Measurements from ENCODE around the gene OR2G2. TPM values are rescaled to one million over a fixed set of nuclear protein-coding genes. Genes with fewer than 3 reads are reported as not detected.

OR2G2 gene
- total and polyA plus RNA-seq, 2 donors (not counting 3 experiments of a cell fraction or from before 2014, with no cell fraction given): not detected

GRCh38 chr1:247557926-247558674 lies 30.1 kb upstream of the OR2G2 start:
- no peak overlapping the region for H3K9ac ChIP-seq (replicated peaks; ENCODE audit: extremely low read depth, insufficient read depth, low read length)
- BruUV-seq (replicated peaks): no TSS peak
- dilution Hi-C loops (cut with MboI; ENCODE audit: extremely low pct_ligation_motif_present, low sequenced_read_pairs) (no loop called here), intact Hi-C loops (cut with micrococcal nuclease) (no loop called here)
- CTCF ChIA-PET: no interaction called here
- H3K79me2 ChIP-seq (ENCODE audit: control insufficient read depth, insufficient read depth, low read length): no peaks in the 10 kb centered on the region
- H2AFZ ChIP-seq (ENCODE audit: low read depth, low read length): no peak overlapping the region
- no peaks in the 10 kb centered on the region for H3K36me3 ChIP-seq (ENCODE audit: control insufficient read depth in 2 of 2, extremely low read depth in 1 of 2, insufficient read depth in 2 of 2, low read length in 2 of 2)
- peaks cover 1% of the 10 kb centered on the region for H3K9me3 ChIP-seq (replicated peaks; ENCODE audit: control insufficient read depth, insufficient read depth, low read length)
- no peaks in the 10 kb centered on the region for H3K4me1 ChIP-seq (ENCODE audit: control insufficient read depth, extremely low read depth, insufficient read depth, low read length)
- H3K4me3 ChIP-seq (replicated peaks in 1 of 3; ENCODE audit: insufficient read depth in 1 of 3, low read depth in 1 of 3, low read length in 3 of 3): no peak overlapping the region
- H3K27ac ChIP-seq (ENCODE audit: insufficient read depth, low read depth, low read length): no peak overlapping the region
- no peaks in the 10 kb centered on the region for H3K9me1 ChIP-seq (replicated peaks; ENCODE audit: control insufficient read depth, extremely low read depth, insufficient read depth, low read length)
- H4K20me1 ChIP-seq (replicated peaks; ENCODE audit: control insufficient read depth, extremely low read depth, insufficient read depth, low read length): no peaks in the 10 kb centered on the region
- no peak overlapping the region for H3K4me2 ChIP-seq (ENCODE audit: insufficient read depth, low read length)
- FAIRE-seq: no peak
- POLR2A ChIA-PET: no interaction called here
- TF ChIP-seq POLR2A (IDR thresholded peaks at IDR 0.05; ENCODE audit: low read depth, low read length): no peak
- no peak for TF ChIP-seq MYC (IDR thresholded peaks at IDR 0.05; ENCODE audit: low read depth, low read length)
- TF ChIP-seq JUN (IDR thresholded peaks at IDR 0.05; ENCODE audit: borderline replicate concordance, insufficient read depth, insufficient read length, low read depth): no peak
- no peak for TF ChIP-seq POLR2AphosphoS5 (IDR thresholded peaks at IDR 0.05; ENCODE audit: insufficient read depth, low read depth, low read length)
- TF ChIP-seq CTCF (IDR thresholded peaks at IDR 0.05; ENCODE audit: extremely low read depth in 1 of 2, insufficient read depth in 1 of 2, low read depth in 1 of 2, low read length in 2 of 2): no peak
- TF ChIP-seq EZH2 (IDR thresholded peaks at IDR 0.05; ENCODE audit: borderline replicate concordance, low read depth, low read length, severe bottlenecking): no peak
- no peak for TF ChIP-seq MAX (IDR thresholded peaks at IDR 0.05; ENCODE audit: insufficient read depth, insufficient read length)
- no peak for TF ChIP-seq FOS (IDR thresholded peaks at IDR 0.05; ENCODE audit: borderline replicate concordance, insufficient read depth, low read length)
- TF ChIP-seq GATA2 (IDR thresholded peaks at IDR 0.05; ENCODE audit: insufficient read depth, insufficient read length, low read depth, low read length): no peak
- DNase-seq (ENCODE audit: low read depth, low spot score): no peak
- H3K27me3 ChIP-seq (ENCODE audit: control insufficient read depth in 2 of 2, insufficient read depth in 2 of 2, low read length in 2 of 2): no peaks in the 10 kb centered on the region
